ENCODE results near the gene SUCO. TPM values are rescaled to one million over a fixed set of nuclear protein-coding genes. Genes with fewer than 3 reads are reported as not detected.
A peak's percentile ranks its signal among the peaks of the same experiment; 100 is the strongest.

The SUCO gene
- total RNA-seq, 1 donor from 2014 or later, result 11.3 TPM

DNA sequence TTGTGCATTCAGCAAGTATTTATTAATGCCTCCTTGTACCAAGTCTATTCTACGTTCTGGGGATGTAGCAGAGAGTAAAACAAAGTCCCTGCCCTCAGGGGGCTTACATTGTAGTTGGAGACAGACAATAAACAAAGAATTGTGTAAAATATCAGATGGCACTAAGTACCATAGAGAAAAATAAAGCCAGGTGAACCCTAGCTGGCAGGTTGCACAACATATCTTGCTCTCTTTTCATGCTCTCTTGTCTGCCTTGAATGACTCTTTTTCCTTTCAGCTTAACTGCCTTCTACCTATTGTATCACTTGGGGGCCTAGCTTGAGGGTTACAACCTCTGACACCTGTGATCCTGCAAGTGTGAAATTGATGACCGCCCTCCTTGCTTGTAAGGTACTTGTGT lies 105.3 kb downstream of the SUCO start:
- TF ChIP-seq, protein P1, sequence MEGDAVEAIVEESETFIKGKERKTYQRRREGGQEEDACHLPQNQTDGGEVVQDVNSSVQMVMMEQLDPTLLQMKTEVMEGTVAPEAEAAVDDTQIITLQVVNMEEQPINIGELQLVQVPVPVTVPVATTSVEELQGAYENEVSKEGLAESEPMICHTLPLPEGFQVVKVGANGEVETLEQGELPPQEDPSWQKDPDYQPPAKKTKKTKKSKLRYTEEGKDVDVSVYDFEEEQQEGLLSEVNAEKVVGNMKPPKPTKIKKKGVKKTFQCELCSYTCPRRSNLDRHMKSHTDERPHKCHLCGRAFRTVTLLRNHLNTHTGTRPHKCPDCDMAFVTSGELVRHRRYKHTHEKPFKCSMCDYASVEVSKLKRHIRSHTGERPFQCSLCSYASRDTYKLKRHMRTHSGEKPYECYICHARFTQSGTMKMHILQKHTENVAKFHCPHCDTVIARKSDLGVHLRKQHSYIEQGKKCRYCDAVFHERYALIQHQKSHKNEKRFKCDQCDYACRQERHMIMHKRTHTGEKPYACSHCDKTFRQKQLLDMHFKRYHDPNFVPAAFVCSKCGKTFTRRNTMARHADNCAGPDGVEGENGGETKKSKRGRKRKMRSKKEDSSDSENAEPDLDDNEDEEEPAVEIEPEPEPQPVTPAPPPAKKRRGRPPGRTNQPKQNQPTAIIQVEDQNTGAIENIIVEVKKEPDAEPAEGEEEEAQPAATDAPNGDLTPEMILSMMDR (IDR thresholded peaks at IDR 0.05; ENCODE audit: insufficient read depth, low read length, severe bottlenecking), result no peak
- H3K27me3 ChIP-seq (ENCODE audit: control insufficient read depth, insufficient read depth, low read length), result no peaks in the 10 kb centered on the region
- DNase-seq (ENCODE audit: low read depth), result peak; percentile 47
- H3K36me3 ChIP-seq (ENCODE audit: control insufficient read depth, insufficient read depth, low read length), result no peaks in the 10 kb centered on the region
- H3K4me3 ChIP-seq (ENCODE audit: low read depth, low read length), result no peak overlapping the region
- FAIRE-seq, result no peak

DNA sequence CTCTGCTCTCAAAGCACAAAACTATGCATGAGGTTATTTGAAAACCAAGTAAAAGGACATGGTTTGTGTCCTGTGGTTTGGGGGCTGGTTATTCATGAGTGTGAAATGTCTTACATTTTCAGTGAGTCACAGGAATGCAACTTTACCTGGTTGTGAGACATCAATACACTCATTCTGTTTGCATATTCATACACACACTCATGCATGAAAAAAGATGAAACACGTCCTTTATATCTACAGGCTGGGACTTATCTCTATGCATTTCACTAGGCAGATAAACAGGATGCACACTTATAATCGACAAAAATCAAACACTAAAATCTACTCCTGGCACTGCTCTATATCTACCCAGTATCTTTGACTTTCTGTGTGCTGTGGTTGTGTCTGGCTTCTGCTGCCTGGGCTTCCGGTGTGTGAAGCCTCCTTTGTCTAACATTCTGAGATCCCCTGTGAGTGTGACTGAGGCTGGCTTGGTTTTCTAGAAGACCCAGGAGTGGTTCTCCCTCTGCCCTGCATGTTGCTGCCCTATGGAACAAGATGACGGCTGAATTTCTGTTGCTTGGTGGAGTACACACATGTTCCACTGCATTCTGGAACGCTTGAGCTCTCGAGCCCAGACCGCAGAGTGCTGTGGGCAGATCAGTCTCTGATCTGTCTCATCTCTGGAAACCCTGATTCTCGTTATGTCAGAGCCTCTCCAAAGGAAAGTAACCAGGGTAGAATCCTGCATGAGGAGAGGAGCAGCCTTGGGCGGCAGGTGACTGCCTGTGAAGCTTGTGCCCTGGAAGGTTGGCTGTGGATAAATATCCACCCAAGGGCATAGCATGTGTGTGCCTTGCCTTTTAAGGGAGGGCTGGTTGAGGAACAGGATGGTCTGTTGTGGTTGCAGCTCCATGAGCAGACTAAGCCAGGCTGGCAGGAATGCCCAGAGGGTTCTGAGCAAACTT lies 106.2 kb downstream of the SUCO start:
- H3K27me3 ChIP-seq (ENCODE audit: control insufficient read depth, insufficient read depth, low read length), result no peaks in the 10 kb centered on the region
- no peak overlapping the region for H3K4me3 ChIP-seq (ENCODE audit: low read depth, low read length)
- DNase-seq (ENCODE audit: low read depth), result peak; percentile 99
- no peaks in the 10 kb centered on the region for H3K36me3 ChIP-seq (ENCODE audit: control insufficient read depth, insufficient read depth, low read length)
- TF ChIP-seq, protein P1 (IDR thresholded peaks at IDR 0.05; ENCODE audit: insufficient read depth, low read length, severe bottlenecking), result no peak
- no peak for FAIRE-seq

DNA sequence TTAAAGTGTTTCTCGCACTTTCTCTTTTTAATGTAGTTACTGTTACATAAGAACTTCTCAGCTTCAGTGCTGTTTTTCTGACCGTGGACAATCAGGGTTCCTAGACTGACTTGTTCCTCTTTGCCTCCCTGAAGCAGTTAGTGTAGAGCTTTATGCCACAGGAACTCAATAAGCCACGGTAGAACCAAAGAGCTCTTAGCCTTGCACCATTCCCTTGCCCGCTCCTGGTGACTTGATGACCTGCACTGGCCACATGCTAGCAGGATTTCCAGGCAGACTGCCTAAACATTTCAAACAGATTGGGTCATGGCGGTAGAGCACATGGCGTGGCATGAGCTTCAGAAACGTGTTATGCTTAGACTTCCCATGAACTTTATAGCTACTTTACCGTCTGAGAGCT lies 107.2 kb downstream of the SUCO start:
- FAIRE-seq (no peak), DNase-seq (ENCODE audit: low read depth) (no peak)
- TF ChIP-seq, protein P1 (IDR thresholded peaks at IDR 0.05; ENCODE audit: insufficient read depth, low read length, severe bottlenecking), result no peak
- Histone ChIP-seq H3K4me3 (ENCODE audit: low read depth, low read length) (no peak overlapping the region), H3K36me3 (ENCODE audit: control insufficient read depth, insufficient read depth, low read length) (no peaks in the 10 kb centered on the region), H3K27me3 (ENCODE audit: control insufficient read depth, insufficient read depth, low read length) (no peaks in the 10 kb centered on the region)

DNA sequence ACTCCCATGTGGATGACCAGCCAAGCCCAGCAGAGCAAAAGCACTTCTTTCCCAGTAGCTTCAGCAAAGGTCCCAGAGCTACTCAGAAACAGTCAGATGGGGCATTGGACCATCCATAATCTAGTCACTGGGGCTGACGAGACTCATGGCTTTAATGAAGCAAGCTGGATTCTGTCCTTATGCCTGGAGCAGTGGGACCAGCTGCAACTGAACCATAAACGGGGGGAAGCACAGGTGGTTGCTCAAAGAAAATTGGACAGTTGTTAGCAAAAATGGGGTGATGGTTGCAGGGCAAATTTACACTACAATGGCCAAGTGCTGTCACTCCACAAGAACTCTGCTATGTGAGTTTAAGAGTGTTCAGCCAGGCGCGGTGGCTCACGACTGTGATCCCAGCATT lies 108.5 kb downstream of the SUCO start:
- Histone ChIP-seq H3K27me3 (ENCODE audit: control insufficient read depth, insufficient read depth, low read length) (no peaks in the 10 kb centered on the region), H3K36me3 (ENCODE audit: control insufficient read depth, insufficient read depth, low read length) (no peaks in the 10 kb centered on the region), H3K4me3 (ENCODE audit: low read depth, low read length) (no peak overlapping the region)
- FAIRE-seq, result no peak
- no peak for DNase-seq (ENCODE audit: low read depth)
- TF ChIP-seq, protein P1 (IDR thresholded peaks at IDR 0.05; ENCODE audit: insufficient read depth, low read length, severe bottlenecking), result no peak

DNA sequence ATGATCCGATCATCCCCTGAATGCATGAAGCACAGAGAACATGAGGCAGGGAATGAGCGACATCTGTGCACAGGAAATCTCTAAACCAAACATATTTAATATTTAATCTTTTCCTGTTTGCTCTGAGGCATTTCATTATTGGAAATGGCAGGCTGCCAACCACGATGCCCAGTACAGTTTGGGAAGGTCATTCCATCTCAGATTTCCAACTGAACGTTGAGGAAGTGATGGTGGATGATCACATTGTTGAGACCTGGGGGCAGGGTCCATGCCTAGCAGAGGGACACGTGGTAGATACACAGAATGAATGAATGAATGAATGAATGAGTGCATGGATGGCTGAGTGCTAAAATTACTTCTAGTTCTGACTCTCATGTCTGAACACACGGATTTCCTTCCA lies 110.0 kb downstream of the SUCO start:
- H3K36me3 ChIP-seq (ENCODE audit: control insufficient read depth, insufficient read depth, low read length), result no peaks in the 10 kb centered on the region
- DNase-seq (ENCODE audit: low read depth) (peak; percentile 28), FAIRE-seq (no peak)
- TF ChIP-seq, protein P1 (IDR thresholded peaks at IDR 0.05; ENCODE audit: insufficient read depth, low read length, severe bottlenecking), result no peak
- H3K4me3 ChIP-seq (ENCODE audit: low read depth, low read length), result no peak overlapping the region
- H3K27me3 ChIP-seq (ENCODE audit: control insufficient read depth, insufficient read depth, low read length), result no peaks in the 10 kb centered on the region
